PFSK-1 (cell line): ENCODE results near the gene RAB3IL1.

ENCODE experiments used
- POLR2AphosphoS5 ChIP-seq: IDR thresholded peaks from 2 replicates; pipeline ENCODE4 v1.6.1; 2012; ENCODE audit warnings: low read depth, mild to moderate bottlenecking, control low read depth, low read length, moderate library complexity
- SIN3A ChIP-seq: IDR thresholded peaks from 2 replicates; pipeline ENCODE4 v1.6.1; 2012; ENCODE audit warnings: mild to moderate bottlenecking, low read length, moderate library complexity, borderline replicate concordance; ENCODE audit not compliant: insufficient read depth
- TAF1 ChIP-seq: IDR thresholded peaks from 2 replicates; pipeline ENCODE4 v1.6.1; 2012; ENCODE audit warnings: low read length, control low read depth, borderline replicate concordance; ENCODE audit not compliant: insufficient read depth
- TF ChIP-seq, protein P1 (sequence below), 2 experiments: IDR thresholded peaks; 2 replicates each; pipeline versions ENCODE4 v1.6.1 to v1.8.0; 2011 to 2012; ENCODE audit warnings: low read depth in 2 of 2, low read length in 2 of 2, control low read depth in 1 of 2, inconsistent platforms in 1 of 2, mild to moderate bottlenecking in 1 of 2, moderate library complexity in 1 of 2; ENCODE audit not compliant: insufficient read depth in 1 of 2

DNA sequence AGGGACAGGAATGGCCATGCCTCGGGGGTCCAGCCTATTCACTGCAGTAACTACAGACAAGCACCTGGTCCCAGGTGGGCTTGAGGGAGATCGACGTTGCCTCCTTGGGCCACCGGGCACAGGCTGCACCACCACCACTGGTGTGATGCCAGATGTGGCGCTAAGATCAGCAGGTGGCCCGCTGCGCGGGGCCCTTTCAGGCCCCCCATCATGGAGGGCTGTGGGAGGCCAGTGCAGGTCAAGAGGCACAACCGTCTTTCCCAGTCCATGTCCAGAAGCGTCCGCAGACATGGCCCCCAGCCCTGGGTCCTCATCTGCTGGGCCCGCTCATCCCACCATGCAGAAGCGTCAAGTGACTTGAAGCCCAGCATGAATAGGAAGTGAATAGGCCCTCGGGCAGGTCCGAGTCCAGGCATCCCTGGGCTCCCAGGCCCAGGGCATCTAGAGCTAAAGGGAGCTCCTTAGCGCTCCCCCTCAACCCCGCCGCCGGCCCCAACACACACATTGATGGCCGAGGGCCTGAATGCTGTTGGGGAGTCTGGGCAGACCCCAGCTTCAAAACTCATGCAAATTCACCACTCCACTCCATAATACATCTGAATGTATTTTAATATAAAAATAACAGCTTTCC, 44.3 kb downstream of the RAB3IL1 start:
- TF ChIP-seq TAF1 (no peak), POLR2AphosphoS5 (no peak), SIN3A (no peak)
- TF ChIP-seq, protein P1, sequence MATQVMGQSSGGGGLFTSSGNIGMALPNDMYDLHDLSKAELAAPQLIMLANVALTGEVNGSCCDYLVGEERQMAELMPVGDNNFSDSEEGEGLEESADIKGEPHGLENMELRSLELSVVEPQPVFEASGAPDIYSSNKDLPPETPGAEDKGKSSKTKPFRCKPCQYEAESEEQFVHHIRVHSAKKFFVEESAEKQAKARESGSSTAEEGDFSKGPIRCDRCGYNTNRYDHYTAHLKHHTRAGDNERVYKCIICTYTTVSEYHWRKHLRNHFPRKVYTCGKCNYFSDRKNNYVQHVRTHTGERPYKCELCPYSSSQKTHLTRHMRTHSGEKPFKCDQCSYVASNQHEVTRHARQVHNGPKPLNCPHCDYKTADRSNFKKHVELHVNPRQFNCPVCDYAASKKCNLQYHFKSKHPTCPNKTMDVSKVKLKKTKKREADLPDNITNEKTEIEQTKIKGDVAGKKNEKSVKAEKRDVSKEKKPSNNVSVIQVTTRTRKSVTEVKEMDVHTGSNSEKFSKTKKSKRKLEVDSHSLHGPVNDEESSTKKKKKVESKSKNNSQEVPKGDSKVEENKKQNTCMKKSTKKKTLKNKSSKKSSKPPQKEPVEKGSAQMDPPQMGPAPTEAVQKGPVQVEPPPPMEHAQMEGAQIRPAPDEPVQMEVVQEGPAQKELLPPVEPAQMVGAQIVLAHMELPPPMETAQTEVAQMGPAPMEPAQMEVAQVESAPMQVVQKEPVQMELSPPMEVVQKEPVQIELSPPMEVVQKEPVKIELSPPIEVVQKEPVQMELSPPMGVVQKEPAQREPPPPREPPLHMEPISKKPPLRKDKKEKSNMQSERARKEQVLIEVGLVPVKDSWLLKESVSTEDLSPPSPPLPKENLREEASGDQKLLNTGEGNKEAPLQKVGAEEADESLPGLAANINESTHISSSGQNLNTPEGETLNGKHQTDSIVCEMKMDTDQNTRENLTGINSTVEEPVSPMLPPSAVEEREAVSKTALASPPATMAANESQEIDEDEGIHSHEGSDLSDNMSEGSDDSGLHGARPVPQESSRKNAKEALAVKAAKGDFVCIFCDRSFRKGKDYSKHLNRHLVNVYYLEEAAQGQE (IDR thresholded peaks at IDR 0.05; ENCODE audit: insufficient read depth in 1 of 2, low read depth in 2 of 2, low read length in 2 of 2), result no peak
